Neural progenitor cell (in vitro differentiated cells): ENCODE results near the gene WDR74. TPM values are rescaled to one million over a fixed set of nuclear protein-coding genes. Genes with fewer than 3 reads are reported as not detected.

Source experiments
- DNase-seq: peaks from one replicate; pipeline ENCODE4 v3.0.0-alpha.2; 2016; ENCODE audit warnings: low spot score
- H2AFZ ChIP-seq: fragments of 200-600 bp; sonication (generic); replicated peaks from 2 replicates; pipeline ENCODE4 v1.6.1; 2016; ENCODE audit warnings: antibody characterized with exemption
- H3F3A ChIP-seq: fragments of 200-600 bp; sonication (generic); 2 replicates; pipeline ENCODE4 v1.6.1; 2016; ENCODE audit warnings: antibody characterized with exemption, low read depth
- H3K27ac ChIP-seq: fragments of 200-600 bp; sonication (generic); 2 replicates; pipeline ENCODE4 v1.5.1; 2016; ENCODE audit warnings: mild to moderate bottlenecking
- H3K27me3 ChIP-seq: fragments of 200-600 bp; sonication (generic); 2 replicates; pipeline ENCODE4 v1.6.1; 2016; ENCODE audit warnings: mild to moderate bottlenecking, moderate library complexity
- H3K36me3 ChIP-seq: fragments of 200-600 bp; sonication (generic); 2 replicates; pipeline ENCODE4 v1.5.1; 2016
- H3K4me1 ChIP-seq: fragments of 200-600 bp; sonication (generic); 2 replicates; pipeline ENCODE4 v1.6.1; 2016; ENCODE audit warnings: mixed run types
- H3K4me2 ChIP-seq: fragments of 200-600 bp; sonication (generic); 2 replicates; pipeline ENCODE4 v1.6.1; 2016
- H3K4me3 ChIP-seq: fragments of 200-600 bp; sonication (generic); 2 replicates; pipeline ENCODE4 v1.5.1; 2016
- H3K79me2 ChIP-seq: fragments of 200-600 bp; sonication (generic); 2 replicates; pipeline ENCODE4 v1.6.1; 2016; ENCODE audit warnings: low read depth
- H3K9ac ChIP-seq: fragments of 200-600 bp; sonication (generic); 2 replicates; pipeline ENCODE4 v1.6.1; 2016
- H3K9me3 ChIP-seq: fragments of 200-600 bp; sonication (generic); 2 replicates; pipeline ENCODE4 v1.5.1; 2016; ENCODE audit warnings: low read depth
- H4K20me1 ChIP-seq: fragments of 200-600 bp; sonication (generic); 2 replicates; pipeline ENCODE4 v1.6.1; 2016; ENCODE audit warnings: low read depth
- H3K27ac Mint-ChIP-seq: 3 replicates; pipeline ENCODE4 v1.8.0; 2021; ENCODE audit warnings: mixed read lengths
- H3K27me3 Mint-ChIP-seq: 2 replicates; pipeline ENCODE4 v1.8.0; 2022; ENCODE audit warnings: low read depth, mild to moderate bottlenecking, inconsistent platforms, moderate library complexity, mixed read lengths; ENCODE audit not compliant: insufficient read depth
- H3K36me3 Mint-ChIP-seq: 3 replicates; pipeline ENCODE4 v1.8.0; 2021; ENCODE audit warnings: mixed read lengths
- H3K4me1 Mint-ChIP-seq: 3 replicates; pipeline ENCODE4 v1.8.0; 2021; ENCODE audit warnings: mixed read lengths
- H3K4me3 Mint-ChIP-seq: 3 replicates; pipeline ENCODE4 v1.8.0; 2021; ENCODE audit warnings: mild to moderate bottlenecking, moderate library complexity, mixed read lengths
- H3K9me3 Mint-ChIP-seq: 3 replicates; pipeline ENCODE4 v1.8.0; 2020; ENCODE audit warnings: mixed read lengths
- CTCF ChIP-seq: fragments of 200-600 bp; sonication (generic); IDR thresholded peaks from 2 replicates; pipeline ENCODE4 v1.5.1; 2017; ENCODE audit warnings: antibody characterized with exemption, mild to moderate bottlenecking
- EZH2 ChIP-seq: fragments of 200-600 bp; sonication (generic); IDR thresholded peaks from 2 replicates; pipeline ENCODE4 v1.6.1; 2017; ENCODE audit warnings: antibody characterized with exemption, mild to moderate bottlenecking, moderate library complexity
- EZH2phosphoT487 ChIP-seq: fragments of 200-600 bp; sonication (generic); IDR thresholded peaks from 2 replicates; pipeline ENCODE4 v1.6.1; 2017; ENCODE audit warnings: antibody characterized with exemption
- total RNA-seq: library from RNA; depleted of rRNA; stranded (reverse); fragments of >200 nt; gene quantifications from 2 replicates; pipeline ENCODE4 v1.2.3, GENCODE V29; 2015; ENCODE audit warnings: low replicate concordance

Gene WDR74
- total RNA-seq, 1 donor from 2014 or later = 40.0 TPM

GRCh38 chr11:62880231-62880802 is 40.9 kb upstream of the WDR74 start:
- H3K9ac ChIP-seq = no peak overlapping the region
- Mint-ChIP-seq H3K27ac (peak overlapping the region; percentile 93), H3K4me1 (peaks cover 50% of the 10 kb centered on the region), H3K9me3 (no peaks in the 10 kb centered on the region), H3K36me3 (peaks cover 31% of the 10 kb centered on the region), H3K27me3 (peaks cover 7% of the 10 kb centered on the region), H3K4me3 (peak overlapping the region; percentile 100)
- peaks cover under 1% of the 10 kb centered on the region for H3K36me3 ChIP-seq
- H2AFZ ChIP-seq = no peak overlapping the region
- no peak for DNase-seq
- H3K4me1 ChIP-seq = peaks cover 29% of the 10 kb centered on the region
- peak overlapping the region; percentile 95 for H3K27ac ChIP-seq
- H3K79me2 ChIP-seq = peaks cover 96% of the 10 kb centered on the region
- peak overlapping the region; percentile 95 for H3K4me2 ChIP-seq
- H3K27me3 ChIP-seq = no peaks in the 10 kb centered on the region
- peak overlapping the region; percentile 63 for H3K4me3 ChIP-seq
- H3K9me3 ChIP-seq = no peaks in the 10 kb centered on the region
- H4K20me1 ChIP-seq = peaks cover 35% of the 10 kb centered on the region
- H3F3A ChIP-seq = peaks cover 69% of the 10 kb centered on the region
- TF ChIP-seq EZH2phosphoT487 (no peak), EZH2 (no peak), CTCF (no peak)

- Histone ChIP-seq H3K27ac (peak overlapping the region; percentile 34), H3K79me2 (peaks cover 98% of the 10 kb centered on the region), H3K27me3 (no peaks in the 10 kb centered on the region), H3K9me3 (no peaks in the 10 kb centered on the region), H2AFZ (no peak overlapping the region), H3K4me3 (peak overlapping the region; percentile 63), H3K4me1 (peaks cover 29% of the 10 kb centered on the region), H3K9ac (no peak overlapping the region), H3K4me2 (peak overlapping the region; percentile 95), H3K36me3 (no peaks in the 10 kb centered on the region), H3F3A (peaks cover 68% of the 10 kb centered on the region), H4K20me1 (peaks cover 37% of the 10 kb centered on the region)
- Mint-ChIP-seq H3K9me3 (no peaks in the 10 kb centered on the region), H3K4me3 (peak overlapping the region; percentile 100), H3K27me3 (peaks cover 7% of the 10 kb centered on the region), H3K4me1 (peaks cover 47% of the 10 kb centered on the region), H3K27ac (no peak overlapping the region), H3K36me3 (peaks cover 28% of the 10 kb centered on the region)
- TF ChIP-seq CTCF (no peak), EZH2 (no peak), EZH2phosphoT487 (no peak)
- no peak for DNase-seq
These were observed 40.0 kb upstream of the WDR74 start for GRCh38 chr11:62879235-62879978.

- peaks cover 98% of the 10 kb centered on the region for H3K79me2 ChIP-seq
These were observed 37.3 kb upstream of the WDR74 start for GRCh38 chr11:62876712-62877111.

More at GRCh38 chr11:62876712-62877111, 37.3 kb upstream of the WDR74 start:
- Mint-ChIP-seq H3K27ac (no peak overlapping the region), H3K4me1 (peaks cover 20% of the 10 kb centered on the region), H3K9me3 (no peaks in the 10 kb centered on the region), H3K27me3 (peaks cover 5% of the 10 kb centered on the region), H3K36me3 (peaks cover 6% of the 10 kb centered on the region), H3K4me3 (no peak overlapping the region)
- TF ChIP-seq CTCF (no peak), EZH2phosphoT487 (no peak), EZH2 (no peak)
- Histone ChIP-seq H3K27ac (no peak overlapping the region), H3K4me3 (no peak overlapping the region), H3K36me3 (no peaks in the 10 kb centered on the region), H3K27me3 (no peaks in the 10 kb centered on the region), H3K9ac (no peak overlapping the region), H3K4me2 (no peak overlapping the region), H4K20me1 (peaks cover 32% of the 10 kb centered on the region), H2AFZ (no peak overlapping the region), H3K4me1 (peaks cover 12% of the 10 kb centered on the region), H3K9me3 (no peaks in the 10 kb centered on the region), H3F3A (peaks cover 49% of the 10 kb centered on the region)
- DNase-seq = no peak
